ENCODE data around the gene GFY.
A peak's percentile ranks its signal among the peaks of the same experiment; 100 is the strongest.

GFY gene

GRCh38 chr19:49425178-49425577 lies at the start of gene GFY:
Gene GFY (plus strand): TSS chr19:49425388. CDS start chr19:49426431, 1,043 bp downstream.
- DNase-seq, result no peak

GRCh38 chr19:49378512-49378911 lies 46.7 kb upstream of the GFY start:
- DNase-seq, result no peak

- no peak for DNase-seq
Observed at GRCh38 chr19:49380391-49380790, 44.8 kb upstream of the GFY start.

- no peak for DNase-seq
Observed at GRCh38 chr19:49382639-49383038, 42.5 kb upstream of the GFY start.

- DNase-seq, result no peak
Observed at GRCh38 chr19:49383599-49383998, 41.6 kb upstream of the GFY start.

GRCh38 chr19:49387936-49388372 lies 37.2 kb upstream of the GFY start, which contains the start of gene KASH5:
Gene KASH5 (plus strand): TSS chr19:49388249. CDS start chr19:49390884, 2,635 bp downstream.
- DNase-seq, result no peak

- no peak for DNase-seq
Observed at GRCh38 chr19:49389406-49389805, 35.8 kb upstream of the GFY start.

GRCh38 chr19:49390131-49390928 lies 34.9 kb upstream of the GFY start:
- DNase-seq, result no peak

GRCh38 chr19:49390929-49391359 lies 34.2 kb upstream of the GFY start:
- no peak for DNase-seq

- DNase-seq, result peak; percentile 88
Observed at GRCh38 chr19:49391581-49392399, 33.4 kb upstream of the GFY start.

GRCh38 chr19:49393881-49394280 lies 31.3 kb upstream of the GFY start:
- no peak for DNase-seq

GRCh38 chr19:49395581-49396407 lies 29.4 kb upstream of the GFY start:
- DNase-seq, result no peak

- no peak for DNase-seq
Observed at GRCh38 chr19:49396738-49397505, 28.3 kb upstream of the GFY start.

GRCh38 chr19:49398001-49398615 lies 27.1 kb upstream of the GFY start:
- DNase-seq, result no peak

GRCh38 chr19:49398931-49399330 lies 26.3 kb upstream of the GFY start:
- DNase-seq, result no peak

GRCh38 chr19:49400029-49400428 lies 25.2 kb upstream of the GFY start:
- no peak for DNase-seq

- DNase-seq, result no peak
Observed at GRCh38 chr19:49403404-49404187, 21.6 kb upstream of the GFY start.

GRCh38 chr19:49407079-49407478 lies 18.1 kb upstream of the GFY start:
- no peak for DNase-seq

- no peak for DNase-seq
Observed at GRCh38 chr19:49407482-49408015, 17.6 kb upstream of the GFY start.

- no peak for DNase-seq
Observed at GRCh38 chr19:49408816-49409440, 16.3 kb upstream of the GFY start.
